ENCODE results near the gene UBA3. TPM values are rescaled to one million over a fixed set of nuclear protein-coding genes. Genes with fewer than 3 reads are reported as not detected.

The UBA3 gene
- polyA plus RNA-seq, 3 donors: 77.1 to 88.5 (median 81.7) TPM

GRCh38 chr3:69081583-69082262, 1.6 kb upstream of the UBA3 start:
- Histone ChIP-seq H3K4me3 (replicated peaks in 1 of 3; ENCODE audit: low read depth in 2 of 3, low read length in 3 of 3) (no peak overlapping the region), H3K27ac (ENCODE audit: low read depth in 1 of 2, low read length in 2 of 2) (peak overlapping the region; percentile 55 to 94), H3K4me1 (ENCODE audit: control insufficient read depth in 1 of 2, insufficient read depth in 2 of 2, low read length in 2 of 2) (peaks cover 63 to 78% of the 10 kb centered on the region in 2 donors), H3K9me3 (replicated peaks in 1 of 2; ENCODE audit: control insufficient read depth in 1 of 2, insufficient read depth in 1 of 2, low read length in 2 of 2) (no peaks in the 10 kb centered on the region), H2AFZ (ENCODE audit: insufficient read depth, low read depth, low read length, poor library complexity, severe bottlenecking) (no peak overlapping the region), H4K20me1 (ENCODE audit: insufficient read depth, low read length) (peaks cover 6% of the 10 kb centered on the region), H3K27me3 (ENCODE audit: control insufficient read depth in 2 of 2, insufficient read depth in 2 of 2, low read length in 2 of 2) (no peaks in the 10 kb centered on the region), H3K79me2 (ENCODE audit: insufficient read depth, low read length) (peaks cover 68% of the 10 kb centered on the region), H3K36me3 (replicated peaks in 1 of 2; ENCODE audit: control insufficient read depth in 1 of 2, insufficient read depth in 2 of 2, low read length in 2 of 2) (peaks cover under 1 to 1% of the 10 kb centered on the region in 2 donors), H3K4me2 (replicated peaks; ENCODE audit: extremely low read depth, low read length, poor library complexity, severe bottlenecking) (no peak overlapping the region), H3K9ac (ENCODE audit: insufficient read depth, low read length, poor library complexity, severe bottlenecking) (no peak overlapping the region)
- peak overlapping the region in 6 of 7 donors; percentile 40 to 100 (median 92) for H3K27ac Mint-ChIP-seq
- DNase-seq: no peak
- no peak for TF ChIP-seq CTCF (IDR thresholded peaks at IDR 0.05)
- H3K4me3 Mint-ChIP-seq: no peak overlapping the region
- 77% methylated on average over 3 of the region's 5 CpGs for WGBS (ENCODE audit: insufficient coverage)
- H3K27me3 Mint-ChIP-seq (ENCODE audit: low read depth in 3 of 3): no peaks in the 10 kb centered on the region
- peaks cover 4% of the 10 kb centered on the region in 2 donors for H3K36me3 Mint-ChIP-seq
- intact Hi-C loops (cut with micrococcal nuclease): loop anchor here in 1 of 2 donors (2.0 to 10.0 kb wide), 2 partner anchors 31 to 1983 kb away; no protein-coding TSS in a partner anchor
- peaks cover 64% of the 10 kb centered on the region for H3K4me1 Mint-ChIP-seq
- no peaks in the 10 kb centered on the region for H3K9me3 Mint-ChIP-seq

GRCh38 chr3:69079269-69080159, 651 bp downstream of the UBA3 start:
- DNase-seq: no peak
- Histone ChIP-seq H3K4me2 (replicated peaks; ENCODE audit: extremely low read depth, low read length, poor library complexity, severe bottlenecking) (peak overlapping the region; percentile 90), H4K20me1 (ENCODE audit: insufficient read depth, low read length) (no peaks in the 10 kb centered on the region), H3K79me2 (ENCODE audit: insufficient read depth, low read length) (peaks cover 70% of the 10 kb centered on the region), H3K9ac (ENCODE audit: insufficient read depth, low read length, poor library complexity, severe bottlenecking) (peak overlapping the region; percentile 84), H3K27ac (ENCODE audit: low read depth in 1 of 2, low read length in 2 of 2) (peak overlapping the region; percentile 37 to 87), H3K9me3 (replicated peaks in 1 of 2; ENCODE audit: control insufficient read depth in 1 of 2, insufficient read depth in 1 of 2, low read length in 2 of 2) (no peaks in the 10 kb centered on the region), H3K4me1 (ENCODE audit: control insufficient read depth in 1 of 2, insufficient read depth in 2 of 2, low read length in 2 of 2) (peaks cover 54 to 67% of the 10 kb centered on the region in 2 donors), H2AFZ (ENCODE audit: insufficient read depth, low read depth, low read length, poor library complexity, severe bottlenecking) (peak overlapping the region; percentile 85), H3K36me3 (replicated peaks in 1 of 2; ENCODE audit: control insufficient read depth in 1 of 2, insufficient read depth in 2 of 2, low read length in 2 of 2) (peaks cover 13 to 21% of the 10 kb centered on the region in 2 donors), H3K27me3 (ENCODE audit: control insufficient read depth in 2 of 2, insufficient read depth in 2 of 2, low read length in 2 of 2) (no peaks in the 10 kb centered on the region), H3K4me3 (replicated peaks in 1 of 3; ENCODE audit: low read depth in 2 of 3, low read length in 3 of 3) (peak overlapping the region; percentile 61 to 98 (median 95))
- peaks cover 54% of the 10 kb centered on the region for H3K4me1 Mint-ChIP-seq
- H3K36me3 Mint-ChIP-seq: peaks cover 9 to 22% of the 10 kb centered on the region in 2 donors
- intact Hi-C loops (cut with micrococcal nuclease): loop anchor here in 1 of 2 donors (2.0 to 10.0 kb wide), 2 partner anchors 29 to 1985 kb away; no protein-coding TSS in a partner anchor
- H3K27ac Mint-ChIP-seq: peak overlapping the region; percentile 60 to 97 (median 93)
- peak overlapping the region; percentile 74 to 84 for H3K4me3 Mint-ChIP-seq
- WGBS (ENCODE audit: insufficient coverage): 0% methylated on average over 8 of the region's 29 CpGs
- H3K27me3 Mint-ChIP-seq (ENCODE audit: low read depth in 3 of 3): no peaks in the 10 kb centered on the region
- no peak for TF ChIP-seq CTCF (IDR thresholded peaks at IDR 0.05)
- no peaks in the 10 kb centered on the region for H3K9me3 Mint-ChIP-seq
